Endodermal cell (in vitro differentiated cells): ENCODE measurements around the gene MRAS. TPM values are rescaled to one million over a fixed set of nuclear protein-coding genes. Genes with fewer than 3 reads are reported as not detected.
A peak's percentile ranks its signal among the peaks of the same experiment; 100 is the strongest.
"Not testable (repeated sequence)": the region's sequence is repeated elsewhere in the genome, so short reads cannot be mapped to it uniquely, and the experiment has no call there.

Experiments
- DNase-seq: peaks from one replicate; pipeline ENCODE4 v3.0.0-alpha.2; 2017
- H3K27ac ChIP-seq: 2 replicates; pipeline ENCODE4 v1.5.1; 2013; ENCODE audit warnings: mild to moderate bottlenecking, low read depth, low read length, moderate library complexity
- H3K27me3 ChIP-seq: 2 replicates; pipeline ENCODE4 v1.6.1; 2013; ENCODE audit warnings: mild to moderate bottlenecking, low read length, moderate library complexity; ENCODE audit not compliant: insufficient read depth, control insufficient read depth, poor library complexity, severe bottlenecking
- H3K36me3 ChIP-seq: 2 replicates; pipeline ENCODE4 v1.7.0; 2013; ENCODE audit warnings: mild to moderate bottlenecking, low read length, moderate library complexity; ENCODE audit not compliant: control insufficient read depth, insufficient read depth
- H3K4me1 ChIP-seq: one replicate; pipeline ENCODE4 v1.7.0; 2013; ENCODE audit warnings: low read length; ENCODE audit not compliant: control insufficient read depth, insufficient read depth
- H3K4me3 ChIP-seq: 2 replicates; pipeline ENCODE4 v1.5.1; 2013; ENCODE audit warnings: mild to moderate bottlenecking, low read length, moderate library complexity
- H3K9ac ChIP-seq: 2 replicates; pipeline ENCODE4 v1.6.1; 2013; ENCODE audit warnings: mild to moderate bottlenecking, low read length, moderate library complexity; ENCODE audit not compliant: poor library complexity, severe bottlenecking; ENCODE audit errors: extremely low read depth
- H3K9me3 ChIP-seq: 2 replicates; pipeline ENCODE4 v1.6.1; 2013; ENCODE audit warnings: mild to moderate bottlenecking, low read length, moderate library complexity; ENCODE audit not compliant: control insufficient read depth
- H3K27ac Mint-ChIP-seq: 2 replicates; pipeline ENCODE4 v1.8.0; 2020; ENCODE audit warnings: mixed read lengths
- H3K27me3 Mint-ChIP-seq: 2 replicates; pipeline ENCODE4 v1.8.0; 2021; ENCODE audit warnings: mild to moderate bottlenecking, mixed read lengths; ENCODE audit not compliant: insufficient read depth
- H3K36me3 Mint-ChIP-seq: 2 replicates; pipeline ENCODE4 v1.8.0; 2020; ENCODE audit warnings: low read depth, mixed read lengths
- H3K4me1 Mint-ChIP-seq: 2 replicates; pipeline ENCODE4 v1.8.0; 2020; ENCODE audit warnings: mixed read lengths
- H3K4me3 Mint-ChIP-seq: 2 replicates; pipeline ENCODE4 v1.8.0; 2020; ENCODE audit warnings: mild to moderate bottlenecking, moderate library complexity, mixed read lengths
- H3K9me3 Mint-ChIP-seq: 2 replicates; pipeline ENCODE4 v1.8.0; 2020; ENCODE audit warnings: mild to moderate bottlenecking, mixed read lengths
- CTCF ChIP-seq: fragments of 200-600 bp; sonication (generic); conservative IDR thresholded peaks from 2 replicates; pipeline ENCODE4 v1.5.0; 2021; ENCODE audit warnings: antibody characterized with exemption, mild to moderate bottlenecking
- WGBS, 2 experiments: methylation state at CpG; one replicate each; pipeline versions ENCODE4 v1.1.5 to v1.1.7; 2013; ENCODE audit warnings: missing lambda C conversion rate in 2 of 2, mixed read lengths in 1 of 2; ENCODE audit not compliant: insufficient coverage in 1 of 2, insufficient read length in 1 of 2; 5-methylcytosine and 5-hydroxymethylcytosine counted together
- total RNA-seq, 2 donors: library from RNA; stranded (reverse); fragmentation: NEBNext Ultra II Directional in 1 of 2; extraction: Animal tissue kit (Norgen Biotek cat#: 25700) in 1 of 2; gene quantifications; 2 replicates in 1 of 2; 3 replicates in 1 of 2; pipeline ENCODE4 v1.2.1, GENCODE V29; 2021

The MRAS gene
- total RNA-seq, 2 donors from 2014 or later = 12.8 to 16.1 TPM

- Mint-ChIP-seq H3K36me3 (no peaks in the 10 kb centered on the region), H3K27ac (no peak overlapping the region), H3K4me3 (no peak overlapping the region), H3K4me1 (no peaks in the 10 kb centered on the region), H3K27me3 (peaks cover 1% of the 10 kb centered on the region), H3K9me3 (no peaks in the 10 kb centered on the region)
- TF ChIP-seq CTCF = no peak
- no peaks in the 10 kb centered on the region for H3K36me3 ChIP-seq
- whole genome bisulfite sequencing, 2 experiments = 92 to 93% methylated on average over 5 to 9 of the region's 9 CpGs
- H3K27me3 ChIP-seq = peaks cover 7% of the 10 kb centered on the region
- DNase-seq = peak; percentile 46
- H3K9me3 ChIP-seq = no peaks in the 10 kb centered on the region
- no peak overlapping the region for H3K4me3 ChIP-seq
- no peaks in the 10 kb centered on the region for H3K4me1 ChIP-seq
- H3K9ac ChIP-seq = no peak overlapping the region
- H3K27ac ChIP-seq = no peak overlapping the region
These were observed 64.6 kb downstream of the MRAS start for GRCh38 chr3:138412821-138413551.

- H3K4me3 Mint-ChIP-seq, H3K4me1 ChIP-seq, H3K27me3 Mint-ChIP-seq, H3K4me1 Mint-ChIP-seq, H3K9ac ChIP-seq, H3K36me3 ChIP-seq, H3K27ac ChIP-seq, H3K27ac Mint-ChIP-seq, H3K4me3 ChIP-seq, H3K36me3 Mint-ChIP-seq, H3K27me3 ChIP-seq: not testable (repeated sequence)
- H3K9me3 Mint-ChIP-seq = peaks cover 18% of the 10 kb centered on the region
- peak; percentile 5 for DNase-seq
- H3K9me3 ChIP-seq = peaks cover 12% of the 10 kb centered on the region
- 91 to 92% methylated on average over 4 of the region's 4 CpGs for WGBS, 2 experiments
These were observed 67.9 kb downstream of the MRAS start for GRCh38 chr3:138416236-138416635.

- peak; percentile 97 for TF ChIP-seq CTCF
- H3K27ac Mint-ChIP-seq = no peak overlapping the region
- Histone ChIP-seq H3K9ac (no peak overlapping the region), H3K4me1 (no peaks in the 10 kb centered on the region), H3K9me3 (peaks cover 12% of the 10 kb centered on the region), H3K36me3 (no peaks in the 10 kb centered on the region), H3K27ac (no peak overlapping the region), H3K4me3 (no peak overlapping the region), H3K27me3 (peaks cover 7% of the 10 kb centered on the region)
- peaks cover 21% of the 10 kb centered on the region for H3K9me3 Mint-ChIP-seq
- peak; percentile 96 for DNase-seq
- H3K4me1 Mint-ChIP-seq = no peaks in the 10 kb centered on the region
- no peaks in the 10 kb centered on the region for H3K27me3 Mint-ChIP-seq
- WGBS, 2 experiments = 17 to 20% methylated on average over 6 to 7 of the region's 7 CpGs
- H3K4me3 Mint-ChIP-seq = no peak overlapping the region
- H3K36me3 Mint-ChIP-seq = no peaks in the 10 kb centered on the region
These were observed 69.2 kb downstream of the MRAS start for GRCh38 chr3:138417559-138417982.
